HG02943 (cell line): ENCODE data around the gene LIMS2.

Source experiments
- ATAC-seq: cut with Tn5 transposase; IDR thresholded peaks from one replicate; pipeline ENCODE4 v1.9.1; 2021; ENCODE audit warnings: mild to moderate bottlenecking, low read depth, moderate library complexity; ENCODE audit not compliant: unreplicated experiment

LIMS2 gene

DNA sequence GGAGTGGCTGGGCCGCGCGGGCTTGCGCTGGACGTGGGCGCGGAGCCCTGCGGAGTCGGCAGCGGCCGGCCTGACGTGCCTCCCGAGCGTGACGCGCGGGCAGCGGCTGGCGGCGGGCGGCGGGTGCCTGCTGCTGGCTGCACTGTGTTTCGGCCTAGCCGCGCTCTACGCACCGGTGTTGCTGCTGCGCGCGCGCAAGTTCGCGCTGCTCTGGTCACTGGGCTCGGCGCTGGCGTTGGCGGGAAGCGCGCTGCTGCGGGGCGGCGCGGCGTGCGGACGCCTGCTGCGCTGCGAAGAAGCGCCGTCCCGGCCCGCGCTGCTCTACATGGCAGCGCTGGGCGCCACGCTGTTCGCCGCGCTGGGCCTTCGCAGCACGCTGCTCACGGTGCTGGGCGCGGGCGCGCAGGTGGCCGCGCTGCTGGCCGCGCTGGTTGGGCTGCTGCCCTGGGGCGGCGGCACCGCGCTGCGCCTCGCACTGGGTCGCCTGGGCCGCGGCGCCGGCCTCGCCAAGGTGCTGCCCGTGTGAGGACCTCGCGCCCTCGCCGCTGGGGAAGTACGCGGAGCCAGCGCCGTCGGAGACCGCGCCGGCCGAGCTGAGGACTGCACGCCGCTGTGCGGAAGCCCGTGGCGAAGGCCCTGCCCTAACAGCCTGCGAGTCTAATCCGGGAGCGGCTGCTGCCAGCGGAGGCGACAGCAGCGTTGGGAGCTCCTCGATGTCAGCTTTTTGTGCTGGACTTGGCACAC, 26.5 kb upstream of the LIMS2 start:
- peak; percentile 37 for ATAC-seq

- peak; percentile 66 for ATAC-seq
These were observed 25.9 kb upstream of the LIMS2 start, which contains the start of gene SFT2D3 for GRCh38 chr2:127701193-127701650. TSS of gene SFT2D3 (plus strand) at chr2:127701497. CDS start at chr2:127701529, 32 bp downstream.

- peak; percentile 76 for ATAC-seq
These were observed 25.3 kb upstream of the LIMS2 start for GRCh38 chr2:127700527-127701192.

GRCh38 chr2:127698553-127699355, 23.4 kb upstream of the LIMS2 start:
- ATAC-seq: no peak

- ATAC-seq: no peak
These were observed 22.3 kb upstream of the LIMS2 start for GRCh38 chr2:127697482-127698180.

DNA sequence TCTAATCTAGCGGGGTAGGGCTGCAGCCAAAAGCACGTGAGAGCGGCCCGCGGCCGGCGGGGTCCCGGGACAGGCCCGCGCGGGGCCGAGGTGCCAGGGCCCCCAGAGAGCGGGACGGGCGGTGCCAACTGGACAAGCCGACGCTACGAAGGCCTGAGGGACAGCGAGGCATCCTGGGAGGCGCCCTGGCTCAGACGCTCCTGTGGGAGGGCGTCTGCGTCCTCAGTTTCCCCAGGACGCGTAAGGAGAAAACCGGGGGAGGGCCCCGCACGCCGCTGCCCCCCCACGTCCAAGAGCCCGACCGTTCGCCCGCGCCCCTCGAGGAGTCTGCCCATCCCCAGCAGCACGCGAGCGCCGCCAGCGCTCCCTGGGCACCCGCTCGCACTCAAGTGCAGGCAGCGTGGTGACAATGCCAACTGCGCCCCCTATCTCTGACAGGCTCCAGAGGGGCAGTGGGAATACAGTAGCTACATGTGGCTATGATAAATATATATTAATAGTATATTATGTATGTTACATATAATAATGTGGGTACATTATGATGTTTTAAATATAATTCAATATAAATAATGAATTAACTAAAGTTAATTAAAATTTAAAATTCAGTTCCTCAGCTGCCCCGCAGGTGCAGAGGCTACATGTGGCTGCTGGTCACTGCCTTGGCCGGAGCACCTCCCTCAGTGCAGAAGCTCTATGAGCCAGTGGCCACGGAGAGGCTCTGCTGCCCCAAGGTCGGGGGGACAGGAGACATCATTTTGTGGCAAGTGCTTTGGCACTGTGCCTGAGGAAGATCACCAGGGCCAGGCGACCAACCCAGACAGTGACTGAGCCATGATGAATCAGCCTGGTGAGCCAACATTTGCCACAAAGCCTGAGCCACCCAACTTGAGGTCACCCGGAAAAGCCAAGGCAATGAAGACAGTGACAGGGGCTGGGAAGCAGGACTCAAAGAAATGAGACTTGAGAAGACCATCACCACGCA, 20.5 kb upstream of the LIMS2 start:
- ATAC-seq: no peak

DNA sequence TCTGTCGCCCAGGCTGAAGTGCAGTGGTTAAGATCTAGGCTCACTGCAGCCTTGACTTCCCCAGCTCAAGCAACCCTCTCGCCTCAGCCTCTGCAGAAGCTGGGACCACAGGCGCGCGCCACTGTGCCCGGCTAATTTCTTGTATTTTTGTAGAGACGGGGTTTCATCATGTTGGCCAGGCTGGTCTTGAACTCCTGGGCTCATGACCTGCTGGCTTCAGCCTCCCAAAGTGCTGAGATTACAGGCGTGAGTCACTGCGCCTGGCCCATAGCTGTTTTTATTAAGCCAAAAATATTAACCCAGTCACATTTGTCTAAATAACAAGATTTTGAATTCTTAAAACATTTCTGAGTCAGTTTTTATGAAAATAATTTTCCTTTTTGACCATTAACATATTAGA, 19.7 kb upstream of the LIMS2 start:
- ATAC-seq: no peak

GRCh38 chr2:127690696-127691095, 15.4 kb upstream of the LIMS2 start:
- no peak for ATAC-seq

- no peak for ATAC-seq
These were observed 13.1 kb upstream of the LIMS2 start for GRCh38 chr2:127688405-127688804.

DNA sequence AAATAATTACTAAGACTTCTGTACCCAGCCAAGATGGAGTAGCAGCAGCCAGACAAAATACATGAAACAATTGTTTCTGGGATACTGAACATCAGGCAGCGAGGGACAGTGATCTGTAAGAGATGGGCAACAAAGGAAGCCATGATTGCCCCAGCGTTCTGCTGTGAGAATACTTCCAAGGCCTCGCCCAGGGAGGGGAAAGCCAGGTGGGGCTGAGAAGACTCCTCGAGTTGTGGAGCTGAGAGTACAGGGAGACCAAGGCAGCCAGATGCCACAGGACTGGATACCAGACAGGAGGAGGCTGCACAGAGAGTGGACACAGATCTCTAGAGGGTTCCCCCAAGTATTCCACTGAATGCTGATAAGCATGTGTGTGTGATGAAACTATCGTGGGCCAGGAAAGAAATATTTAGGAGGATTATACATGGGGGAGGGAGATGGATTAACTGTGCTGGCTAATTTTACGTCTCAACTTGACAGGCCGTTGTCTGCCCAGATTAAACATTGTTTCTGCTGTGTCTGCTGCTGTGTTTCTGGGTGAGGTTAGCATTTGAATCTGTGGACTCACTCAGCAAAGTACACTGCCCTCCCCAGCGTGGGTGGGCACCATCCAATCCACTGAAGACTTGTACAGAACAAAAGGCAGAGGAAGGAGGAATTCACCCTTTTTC, 10.2 kb upstream of the LIMS2 start:
- ATAC-seq: no peak

DNA sequence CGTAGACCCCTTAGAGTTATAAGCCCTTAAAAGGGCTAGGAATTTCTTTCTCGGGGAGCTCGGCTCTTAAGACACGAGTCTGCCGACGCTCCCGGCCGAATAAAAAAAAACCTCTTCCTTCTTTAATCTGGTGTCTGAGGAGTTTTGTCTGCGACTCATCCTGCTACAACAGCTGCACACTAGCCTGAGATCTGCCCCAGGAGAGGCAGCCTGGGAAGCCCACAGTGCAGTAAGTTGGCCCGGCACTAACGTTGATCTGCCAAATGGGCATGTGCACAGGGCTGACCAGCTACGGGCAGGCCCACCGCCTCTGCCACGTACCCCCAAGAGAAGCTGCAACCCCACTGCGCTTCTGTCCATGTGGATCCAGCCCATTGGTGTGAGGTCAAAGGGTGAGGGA, 8.4 kb upstream of the LIMS2 start:
- no peak for ATAC-seq

- no peak for ATAC-seq
These were observed 7.7 kb upstream of the LIMS2 start for GRCh38 chr2:127683056-127683455.

- ATAC-seq: no peak
These were observed 6.9 kb upstream of the LIMS2 start for GRCh38 chr2:127681976-127682857.

- ATAC-seq: no peak
These were observed 6.0 kb upstream of the LIMS2 start for GRCh38 chr2:127681288-127681804.

GRCh38 chr2:127680706-127681287, 5.5 kb upstream of the LIMS2 start:
- no peak for ATAC-seq

DNA sequence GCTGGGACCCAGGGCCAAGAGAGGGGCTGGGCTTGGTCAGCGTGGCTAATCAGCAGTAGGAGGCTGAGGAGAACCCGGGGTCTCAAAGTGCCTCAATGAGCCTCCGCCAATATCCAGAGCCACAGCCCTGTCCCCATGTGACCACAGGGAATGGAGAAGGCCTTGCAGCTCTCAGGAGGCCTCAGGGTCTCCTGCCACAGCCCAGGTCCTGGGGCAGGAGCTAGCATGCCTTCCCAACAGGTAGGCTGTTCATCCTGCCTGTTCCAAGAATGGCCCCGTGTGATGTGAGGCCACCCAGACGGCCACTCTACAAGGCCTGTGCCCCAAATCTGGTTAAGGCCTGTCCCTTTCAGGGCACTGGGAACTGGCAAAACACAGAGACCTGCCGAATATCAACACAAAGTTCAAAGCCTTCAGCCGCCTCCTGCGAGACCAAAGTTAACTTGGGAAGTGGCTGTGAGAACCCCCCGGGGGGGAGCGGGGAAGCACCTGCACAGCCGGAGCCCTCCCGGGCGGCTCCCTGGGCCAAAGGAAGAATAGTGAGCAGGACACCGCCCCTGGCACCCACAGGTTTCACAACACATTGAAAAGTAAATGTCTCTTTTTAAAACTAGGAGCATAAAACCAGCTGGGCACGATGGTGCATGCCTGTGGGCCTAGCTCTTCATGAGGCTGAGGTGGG, 4.5 kb upstream of the LIMS2 start:
- no peak for ATAC-seq

GRCh38 chr2:127678991-127679390, 3.7 kb upstream of the LIMS2 start:
- no peak for ATAC-seq
